Right lobe of liver (tissue), 6 donors: Measurements from ENCODE around the gene C6orf62. TPM values are rescaled to one million over a fixed set of nuclear protein-coding genes. Genes with fewer than 3 reads are reported as not detected.

ENCODE experiments used
- ATAC-seq, 4 donors: fragments of 200-7000 bp; cut with Tn5 transposase; one replicate each; pipeline ENCODE4 v1.9.1; 2020; ENCODE audit warnings: mild to moderate bottlenecking in 4 of 4, moderate library complexity in 4 of 4
- DNase-seq, 3 donors: peaks; one replicate each; pipeline ENCODE4 v3.0.0-alpha.2; 2020
- H3K27ac ChIP-seq, 3 donors: fragments of 200-600 bp; one replicate each; pipeline ENCODE4 v1.8.0; 2022
- H3K27me3 ChIP-seq, 2 donors: fragments of 200-600 bp; one replicate each; pipeline ENCODE4 v1.8.0; 2022
- H3K36me3 ChIP-seq, 4 donors: fragments of 200-600 bp; sonication (generic) in 1 of 4; one replicate each; pipeline versions ENCODE4 v1.5.1 to v1.8.0; 2017 to 2022; ENCODE audit warnings: control low read depth in 1 of 4
- H3K4me1 ChIP-seq, 4 donors: fragments of 200-600 bp; sonication (generic) in 1 of 4; one replicate each; pipeline versions ENCODE4 v1.5.1 to v1.8.0; 2017 to 2022; ENCODE audit warnings: control low read depth in 1 of 4
- H3K4me3 ChIP-seq, 3 donors: fragments of 200-600 bp; one replicate each; pipeline ENCODE4 v1.8.0; 2022
- H3K9me3 ChIP-seq, 4 donors: fragments of 200-600 bp; sonication (generic) in 1 of 4; one replicate each; pipeline versions ENCODE4 v1.5.1 to v1.8.0; 2017 to 2022; ENCODE audit warnings: control low read depth in 1 of 4
- CTCF ChIP-seq, 4 donors: fragments of 200-600 bp in 3 of 4; fragments of 450-650 bp in 1 of 4; IDR thresholded peaks; one replicate each; pipeline versions ENCODE4 v1.5.1 to v1.8.0; 2016 to 2022; ENCODE audit warnings: antibody characterized with exemption in 4 of 4, mild to moderate bottlenecking in 2 of 4
- POLR2A ChIP-seq: fragments of 450-650 bp; IDR thresholded peaks from one replicate; pipeline ENCODE4 v1.6.1; 2017; ENCODE audit warnings: antibody characterized with exemption, mild to moderate bottlenecking
- WGBS: methylation state at CpG from one replicate; pipeline ENCODE4 v1.1.6; 2018; ENCODE audit warnings: low coverage, low lambda C conversion rate; ENCODE audit not compliant: insufficient coverage; ENCODE audit errors: missing lambda C conversion rate; 5-methylcytosine and 5-hydroxymethylcytosine counted together
- intact Hi-C, 2 donors: fragments of 100-400 bp; cut with DNase I; formaldehyde crosslinking; loops; one replicate each; pipeline versions ENCODE4 v1.11.2 to v1.14.1; 2022
- total RNA-seq, 6 experiments: library from RNA; depleted of rRNA in 2 of 6; stranded (reverse); fragments of >200 nt in 2 of 6; fragmentation: NEBNext Ultra II Directional in 3 of 6; extraction: Animal tissue kit (Norgen Biotek cat#: 25700) in 3 of 6; gene quantifications; one replicate each; pipeline versions ENCODE4 v1.1.0 to v1.2.4, GENCODE V29; 2016 to 2023
- donor health status: DM: no; HTN: yes; CAD: no.
- donor health status: DM: no; HTN: no; CAD: no.
- donor health status: DM: no; HTN: no; CAD: no.
- donor health status: DM: no; HTN: yes; CAD: no.
- donor health status: DM: no; HTN: yes; CAD: no.

C6orf62 gene
- total RNA-seq, 6 experiments from 2014 or later: 31.1 to 58.3 (median 48.7) TPM

DNA sequence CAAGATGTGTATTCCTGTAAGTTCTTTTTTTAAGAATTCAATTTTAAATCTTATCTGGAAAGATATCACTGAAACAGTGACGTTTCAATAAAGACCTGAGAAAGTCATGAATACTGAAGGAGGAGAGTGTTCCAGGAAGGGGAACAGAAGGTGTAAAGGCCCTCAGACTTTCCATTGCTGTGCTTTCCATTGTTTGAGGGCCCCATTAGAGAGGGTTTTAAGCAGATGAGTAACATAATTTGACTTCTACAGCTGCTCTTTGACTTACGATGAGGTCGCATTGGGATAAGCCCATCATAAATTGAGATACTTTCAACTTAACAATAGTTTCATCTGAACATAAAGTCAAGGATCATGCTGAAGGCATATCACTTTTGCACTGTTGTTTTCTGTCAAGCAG is 27.4 kb downstream of the C6orf62 start:
- Histone ChIP-seq H3K27me3 (no peaks in the 10 kb centered on the region), H3K9me3 (no peaks in the 10 kb centered on the region), H3K27ac (no peak overlapping the region), H3K4me3 (no peak overlapping the region), H3K36me3 (peaks cover 0 to 9% (median 0%) of the 10 kb centered on the region in 4 donors), H3K4me1 (peaks cover 0 to 16% (median 8%) of the 10 kb centered on the region in 4 donors)
- no peak for TF ChIP-seq CTCF (IDR thresholded peaks at IDR 0.05)
- no peak for TF ChIP-seq POLR2A
- DNase-seq (no peak), ATAC-seq (no peak)
- WGBS: 80% methylated on average over 3 of the region's 3 CpGs
- intact Hi-C loops: loop anchor here (5.0 to 10.0 kb wide), 2 partner anchors 107 to 109 kb away; no protein-coding TSS in a partner anchor

GRCh38 chr6:24690593-24690992 is 28.4 kb downstream of the C6orf62 start:
- WGBS: 27% methylated on average over 1 of the region's 1 CpG
- TF ChIP-seq CTCF (IDR thresholded peaks at IDR 0.05) (no peak), POLR2A (no peak)
- no peak overlapping the region for H3K4me3 ChIP-seq

GRCh38 chr6:24689964-24690363 is 29.0 kb downstream of the C6orf62 start:
- Histone ChIP-seq H3K36me3 (peaks cover 0 to 9% (median 0%) of the 10 kb centered on the region in 4 donors), H3K4me1 (peaks cover 0 to 16% (median 8%) of the 10 kb centered on the region in 4 donors), H3K4me3 (no peak overlapping the region), H3K27me3 (no peaks in the 10 kb centered on the region), H3K9me3 (no peaks in the 10 kb centered on the region), H3K27ac (peak overlapping the region in 1 of 3 donors; percentile 16)
- DNase-seq (no peak), ATAC-seq (no peak)
- 100% methylated on average over 1 of the region's 2 CpGs for WGBS
- intact Hi-C loops: loop anchor here (5.0 to 10.0 kb wide), 2 partner anchors 105 to 108 kb away; no protein-coding TSS in a partner anchor
- no peak for TF ChIP-seq CTCF (IDR thresholded peaks at IDR 0.05)
- no peak for TF ChIP-seq POLR2A

More at GRCh38 chr6:24690593-24690992, 28.4 kb downstream of the C6orf62 start:
- H3K9me3 ChIP-seq: no peaks in the 10 kb centered on the region
- no peak overlapping the region for H3K27ac ChIP-seq
- H3K4me1 ChIP-seq: peaks cover 0 to 16% (median 8%) of the 10 kb centered on the region in 4 donors
- intact Hi-C loops: loop anchor here (5.0 to 10.0 kb wide), 2 partner anchors 106 to 108 kb away; no protein-coding TSS in a partner anchor
- peaks cover 0 to 9% (median 0%) of the 10 kb centered on the region in 4 donors for H3K36me3 ChIP-seq
- H3K27me3 ChIP-seq: no peaks in the 10 kb centered on the region
- ATAC-seq (peak; percentile 62 to 84 (median 75)), DNase-seq (no peak)

DNA sequence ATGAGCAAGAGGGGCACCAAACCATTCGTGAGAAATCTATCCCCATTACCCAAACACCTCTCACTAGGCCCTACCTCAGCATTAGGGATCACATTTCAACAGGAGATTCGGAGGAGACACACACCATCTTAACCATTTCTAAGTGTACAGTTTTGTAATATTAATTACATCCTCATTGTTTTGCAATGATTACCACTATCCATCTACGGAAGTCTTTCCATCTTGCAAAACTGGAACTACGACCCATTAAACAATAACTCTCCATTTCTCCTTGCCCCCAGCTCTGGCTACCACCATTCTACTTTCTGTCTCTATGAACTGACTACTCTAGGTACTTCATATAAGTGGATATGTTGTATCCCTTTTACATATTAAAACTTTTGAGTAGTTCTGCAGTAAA is 32.0 kb downstream of the C6orf62 start:
- intact Hi-C loops: no loop called here
- no peak overlapping the region for H3K4me3 ChIP-seq
- TF ChIP-seq POLR2A (no peak), CTCF (IDR thresholded peaks at IDR 0.05) (no peak)
- H3K27me3 ChIP-seq: no peaks in the 10 kb centered on the region
- no peak for DNase-seq
- no peak overlapping the region for H3K27ac ChIP-seq
- peaks cover 0 to 19% (median 8%) of the 10 kb centered on the region in 4 donors for H3K4me1 ChIP-seq
- ATAC-seq: no peak
- no peaks in the 10 kb centered on the region for H3K9me3 ChIP-seq
- peaks cover 0 to 9% (median 0%) of the 10 kb centered on the region in 4 donors for H3K36me3 ChIP-seq
- WGBS: 67% methylated on average over 4 of the region's 4 CpGs
